ENCODE results near the gene PEAR1. TPM values are rescaled to one million over a fixed set of nuclear protein-coding genes. Genes with fewer than 3 reads are reported as not detected.

PEAR1 gene
- total and polyA plus RNA-seq, 2 of the 8 experiments (the other 6 are each of a cell fraction or from before 2014, with no cell fraction given) = 0.63 to 0.71 TPM

DNA sequence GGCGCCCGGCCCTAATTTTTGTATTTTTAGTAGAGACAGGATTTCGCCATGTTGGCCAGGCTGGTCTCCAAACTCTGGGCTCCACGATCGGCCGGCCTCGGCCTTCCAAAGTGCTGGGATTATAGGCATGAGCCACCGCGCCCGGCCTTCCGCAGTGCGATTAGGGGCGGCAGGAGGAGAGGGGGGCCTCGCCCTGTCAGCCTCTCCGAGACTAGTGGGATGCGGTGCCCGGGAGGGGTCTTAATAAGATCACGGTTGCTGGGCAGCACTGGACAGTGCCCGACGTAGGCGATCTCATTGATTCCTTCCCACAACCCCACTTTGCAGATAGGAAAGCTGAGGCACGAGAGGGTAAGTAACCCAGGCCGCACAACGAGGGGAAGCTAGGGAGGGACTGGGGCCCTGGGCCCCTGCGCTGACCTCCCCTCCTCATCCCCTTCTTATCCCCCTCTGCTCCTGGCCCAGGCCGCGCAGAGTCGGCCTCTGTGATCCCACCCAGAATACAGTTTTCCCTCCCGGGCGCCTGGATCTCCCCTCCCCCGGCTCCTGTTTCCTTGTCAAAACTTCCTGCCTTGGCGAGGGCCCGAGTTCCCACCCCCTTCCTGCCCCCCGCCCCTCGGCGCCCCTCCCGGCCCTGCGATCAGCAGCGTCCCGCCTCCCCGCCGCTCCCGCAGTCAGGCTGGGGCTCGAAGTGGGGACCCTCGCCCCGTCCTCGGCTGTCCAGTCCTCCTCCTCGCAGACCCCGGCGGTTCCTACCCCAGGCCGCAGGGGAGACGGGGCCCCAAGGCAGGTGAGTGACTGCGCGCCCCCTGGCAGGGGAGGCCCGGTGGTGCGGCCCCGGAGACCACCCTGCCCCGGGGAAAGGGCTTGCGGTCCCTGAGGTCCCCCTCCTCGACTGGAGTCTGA is at the start of gene PEAR1 (continued):
- TF ChIP-seq, protein P1, sequence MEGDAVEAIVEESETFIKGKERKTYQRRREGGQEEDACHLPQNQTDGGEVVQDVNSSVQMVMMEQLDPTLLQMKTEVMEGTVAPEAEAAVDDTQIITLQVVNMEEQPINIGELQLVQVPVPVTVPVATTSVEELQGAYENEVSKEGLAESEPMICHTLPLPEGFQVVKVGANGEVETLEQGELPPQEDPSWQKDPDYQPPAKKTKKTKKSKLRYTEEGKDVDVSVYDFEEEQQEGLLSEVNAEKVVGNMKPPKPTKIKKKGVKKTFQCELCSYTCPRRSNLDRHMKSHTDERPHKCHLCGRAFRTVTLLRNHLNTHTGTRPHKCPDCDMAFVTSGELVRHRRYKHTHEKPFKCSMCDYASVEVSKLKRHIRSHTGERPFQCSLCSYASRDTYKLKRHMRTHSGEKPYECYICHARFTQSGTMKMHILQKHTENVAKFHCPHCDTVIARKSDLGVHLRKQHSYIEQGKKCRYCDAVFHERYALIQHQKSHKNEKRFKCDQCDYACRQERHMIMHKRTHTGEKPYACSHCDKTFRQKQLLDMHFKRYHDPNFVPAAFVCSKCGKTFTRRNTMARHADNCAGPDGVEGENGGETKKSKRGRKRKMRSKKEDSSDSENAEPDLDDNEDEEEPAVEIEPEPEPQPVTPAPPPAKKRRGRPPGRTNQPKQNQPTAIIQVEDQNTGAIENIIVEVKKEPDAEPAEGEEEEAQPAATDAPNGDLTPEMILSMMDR (IDR thresholded peaks at IDR 0.05; ENCODE audit: control extremely low read depth in 1 of 3, insufficient read depth in 1 of 3, low read depth in 1 of 3, low read length in 3 of 3) = peak; percentile 18 to 49 (median 49)
- TF ChIP-seq RAD21 (IDR thresholded peaks at IDR 0.05 in 1 of 2, conservative IDR thresholded peaks at IDR 0.05 in 1 of 2; ENCODE audit: low read depth in 2 of 2, low read length in 2 of 2) = peak in 1 of 2 experiments; percentile 26; a peak in 1 of 4 replicates
- TF ChIP-seq EP300 (IDR thresholded peaks at IDR 0.05; ENCODE audit: borderline replicate concordance in 1 of 2, low read depth in 2 of 2, low read length in 2 of 2) = no peak
- no peak for TF ChIP-seq SP1 (IDR thresholded peaks at IDR 0.05; ENCODE audit: low read depth, low read length)
